T-helper 2 cell treated with Interferon-gamma antibody and Interleukin-4, amounts not matched to agents 5 μg/mL and 100 μg/mL, for 36 hours (primary cell): ENCODE results near the gene CLRN3.

Experiments used
- DNase-seq: peaks from one replicate; pipeline ENCODE4 v3.0.0; 2021; ENCODE audit warnings: low spot score
- H3K27ac Mint-ChIP-seq: one replicate; pipeline ENCODE4 v1.8.0; 2021; ENCODE audit warnings: mild to moderate bottlenecking, mixed read lengths
- H3K27me3 Mint-ChIP-seq: one replicate; pipeline ENCODE4 v1.8.0; 2021; ENCODE audit warnings: low read depth, mixed read lengths
- H3K36me3 Mint-ChIP-seq: one replicate; pipeline ENCODE4 v1.8.0; 2021; ENCODE audit warnings: low read depth, mixed read lengths
- H3K4me1 Mint-ChIP-seq: one replicate; pipeline ENCODE4 v1.8.0; 2021; ENCODE audit warnings: low read depth, mixed read lengths
- H3K4me3 Mint-ChIP-seq: one replicate; pipeline ENCODE4 v1.8.0; 2022; ENCODE audit warnings: mild to moderate bottlenecking, moderate library complexity, mixed read lengths
- H3K9me3 Mint-ChIP-seq: one replicate; pipeline ENCODE4 v1.8.0; 2021; ENCODE audit warnings: mixed read lengths

The CLRN3 gene

DNA sequence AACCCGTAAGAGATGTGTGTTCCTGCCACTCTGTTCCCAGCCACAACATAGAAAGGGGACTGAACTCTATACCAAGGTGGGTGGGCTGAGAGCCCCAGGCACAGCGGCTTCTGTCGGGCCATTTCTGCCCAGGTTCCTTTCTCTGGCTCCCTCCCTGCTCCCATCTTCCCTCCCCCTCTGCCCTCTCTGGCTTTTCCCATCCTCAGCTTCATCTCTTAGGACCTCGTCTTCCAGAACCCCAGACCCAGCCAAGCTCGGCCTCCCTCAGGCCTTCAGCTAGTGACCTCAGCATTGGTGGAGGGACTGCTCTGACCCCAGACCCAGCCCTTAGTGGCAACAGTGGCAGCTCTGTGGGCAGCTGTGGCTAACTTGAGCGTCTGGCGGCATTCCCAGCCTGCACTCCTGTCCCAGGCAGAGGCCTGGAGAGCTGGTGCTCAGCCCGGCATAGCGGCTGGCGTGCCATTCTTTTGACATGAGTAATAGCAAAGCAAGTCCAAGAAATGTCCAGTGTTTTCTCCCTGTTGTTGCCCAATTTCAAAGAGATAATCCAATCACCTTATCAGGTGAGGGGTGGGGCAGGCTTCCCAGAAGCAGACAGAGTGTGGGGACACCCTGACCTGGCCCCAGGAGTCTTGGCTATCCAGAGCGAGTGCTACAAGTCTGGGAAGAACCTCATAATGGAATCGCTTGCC lies 30.1 kb upstream of the CLRN3 start:
- Mint-ChIP-seq H3K27me3 (peaks cover 2% of the 10 kb centered on the region), H3K4me1 (peaks cover 8% of the 10 kb centered on the region), H3K27ac (no peak overlapping the region), H3K4me3 (no peak overlapping the region), H3K36me3 (no peaks in the 10 kb centered on the region), H3K9me3 (no peaks in the 10 kb centered on the region)
- DNase-seq: no peak

DNA sequence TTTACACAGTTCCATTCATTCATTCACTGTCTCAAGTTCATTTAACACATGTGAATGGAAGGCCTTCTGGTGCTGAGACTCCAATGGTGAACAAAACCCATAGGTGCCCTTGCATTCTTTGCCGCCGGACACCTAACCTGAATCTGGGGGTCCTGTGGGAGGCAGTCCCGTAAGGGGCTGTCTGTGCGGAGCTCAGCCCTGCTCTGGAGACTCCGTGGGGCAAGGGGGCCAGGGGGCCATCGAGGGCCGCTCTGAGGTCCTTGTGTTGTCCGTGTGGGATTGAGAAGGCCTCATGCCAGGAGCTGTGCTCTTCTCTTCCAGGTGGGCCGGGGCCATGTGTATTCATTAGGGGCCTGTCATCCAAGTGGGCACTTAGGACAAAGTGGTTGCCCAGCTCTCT lies 29.5 kb upstream of the CLRN3 start:
- Mint-ChIP-seq H3K27ac (no peak overlapping the region), H3K4me1 (peaks cover 8% of the 10 kb centered on the region), H3K36me3 (no peaks in the 10 kb centered on the region), H3K4me3 (no peak overlapping the region), H3K27me3 (peaks cover 2% of the 10 kb centered on the region), H3K9me3 (no peaks in the 10 kb centered on the region)
- no peak for DNase-seq

DNA sequence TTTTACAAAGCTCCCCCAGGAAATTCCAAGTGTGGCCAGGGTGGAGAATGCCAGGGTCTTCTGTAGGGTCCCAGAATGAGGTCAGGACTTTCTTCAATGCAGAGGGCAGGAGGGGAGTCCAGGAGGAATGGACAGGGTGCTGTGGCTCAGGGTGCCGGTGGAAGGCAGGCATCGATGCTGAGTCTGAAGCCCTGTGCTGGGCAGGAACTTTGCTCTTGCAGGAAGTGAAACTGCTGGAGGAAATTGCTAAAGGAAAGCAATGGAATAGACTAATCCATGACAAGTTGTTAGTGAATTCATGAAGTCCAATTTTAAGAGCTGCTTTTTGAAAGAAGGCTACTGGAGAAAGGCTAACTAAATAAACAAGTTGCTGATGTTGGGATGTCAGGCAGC lies 29.0 kb upstream of the CLRN3 start:
- H3K36me3 Mint-ChIP-seq: no peaks in the 10 kb centered on the region
- no peak overlapping the region for H3K27ac Mint-ChIP-seq
- H3K4me1 Mint-ChIP-seq: peaks cover 8% of the 10 kb centered on the region
- H3K27me3 Mint-ChIP-seq: peaks cover 2% of the 10 kb centered on the region
- no peak overlapping the region for H3K4me3 Mint-ChIP-seq
- no peak for DNase-seq
- H3K9me3 Mint-ChIP-seq: no peaks in the 10 kb centered on the region

DNA sequence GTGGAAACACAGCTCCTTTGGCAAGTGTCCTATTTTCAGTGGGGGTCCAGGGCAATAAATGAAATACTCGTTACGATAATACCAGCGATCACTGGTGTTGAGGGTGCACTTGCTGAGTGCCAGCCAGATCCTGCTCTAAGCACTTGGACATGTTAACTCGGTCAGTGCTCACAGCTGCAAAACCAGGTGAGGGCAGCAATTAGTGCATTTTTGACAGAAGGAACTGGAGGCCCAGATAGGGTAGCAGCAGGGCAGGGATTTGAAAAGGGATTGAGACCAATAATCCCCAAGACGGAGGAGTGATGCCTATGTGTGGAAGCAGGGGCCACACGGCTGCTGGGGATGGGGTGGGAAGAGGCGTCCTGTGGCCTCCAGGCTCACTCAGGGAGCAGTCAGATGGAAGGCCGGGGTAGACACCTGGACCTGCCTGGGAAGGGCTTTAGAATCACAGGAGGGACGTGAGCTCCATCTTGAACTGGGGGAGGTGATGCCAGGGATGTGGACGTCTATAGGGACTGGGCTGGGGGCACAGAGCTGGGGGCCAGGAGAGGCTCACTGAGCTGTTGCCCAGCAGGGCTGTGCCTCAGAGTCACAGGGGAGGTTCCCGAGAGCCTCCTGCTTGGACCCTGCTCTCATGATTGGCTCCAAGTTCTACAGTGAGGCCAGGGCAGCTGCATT lies 28.5 kb upstream of the CLRN3 start:
- peaks cover 3% of the 10 kb centered on the region for H3K9me3 Mint-ChIP-seq
- no peaks in the 10 kb centered on the region for H3K27me3 Mint-ChIP-seq
- H3K27ac Mint-ChIP-seq: no peak overlapping the region
- DNase-seq: no peak
- no peak overlapping the region for H3K4me3 Mint-ChIP-seq
- H3K4me1 Mint-ChIP-seq: peaks cover 8% of the 10 kb centered on the region
- H3K36me3 Mint-ChIP-seq: no peaks in the 10 kb centered on the region

DNA sequence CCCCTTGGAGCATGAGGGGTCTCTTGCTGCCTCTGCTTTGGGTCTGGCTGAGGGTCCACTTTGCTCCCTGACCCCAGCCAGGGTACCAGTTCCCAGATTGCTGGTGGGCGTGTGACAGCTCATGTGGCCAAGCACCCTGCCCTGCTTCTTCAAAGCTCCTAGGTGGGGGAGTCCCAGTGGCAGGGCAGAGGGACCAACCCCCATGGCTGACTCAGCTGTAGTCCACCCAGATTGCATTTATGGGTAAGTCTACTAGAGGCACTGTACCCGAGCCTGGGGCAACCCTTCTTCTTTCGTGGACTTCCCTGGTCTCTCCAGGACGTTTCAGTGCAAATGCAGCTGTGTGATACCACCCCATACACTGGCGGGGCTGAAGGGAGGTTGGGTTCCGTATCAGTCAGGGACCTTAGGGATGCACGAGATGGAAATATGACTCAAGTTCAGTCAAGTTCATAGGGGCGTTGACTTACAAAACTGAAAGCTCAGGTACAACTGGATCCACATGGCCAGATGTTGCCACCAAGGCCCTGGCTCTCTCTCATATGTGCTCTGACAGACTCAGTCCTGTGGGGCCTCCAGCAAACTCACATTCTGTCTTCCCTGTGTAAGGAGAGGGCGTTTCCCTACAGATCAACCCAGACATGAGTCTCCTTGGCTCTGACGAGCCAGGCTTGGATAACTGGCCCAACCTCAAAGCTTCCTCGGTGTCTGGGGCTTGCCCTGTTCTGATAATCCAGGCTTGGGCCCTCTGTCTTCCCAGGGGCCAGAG lies 27.7 kb upstream of the CLRN3 start:
- H3K9me3 Mint-ChIP-seq: peaks cover 5% of the 10 kb centered on the region
- peaks cover 8% of the 10 kb centered on the region for H3K4me1 Mint-ChIP-seq
- H3K4me3 Mint-ChIP-seq: no peak overlapping the region
- H3K27me3 Mint-ChIP-seq: no peaks in the 10 kb centered on the region
- H3K27ac Mint-ChIP-seq: no peak overlapping the region
- no peaks in the 10 kb centered on the region for H3K36me3 Mint-ChIP-seq
- no peak for DNase-seq

DNA sequence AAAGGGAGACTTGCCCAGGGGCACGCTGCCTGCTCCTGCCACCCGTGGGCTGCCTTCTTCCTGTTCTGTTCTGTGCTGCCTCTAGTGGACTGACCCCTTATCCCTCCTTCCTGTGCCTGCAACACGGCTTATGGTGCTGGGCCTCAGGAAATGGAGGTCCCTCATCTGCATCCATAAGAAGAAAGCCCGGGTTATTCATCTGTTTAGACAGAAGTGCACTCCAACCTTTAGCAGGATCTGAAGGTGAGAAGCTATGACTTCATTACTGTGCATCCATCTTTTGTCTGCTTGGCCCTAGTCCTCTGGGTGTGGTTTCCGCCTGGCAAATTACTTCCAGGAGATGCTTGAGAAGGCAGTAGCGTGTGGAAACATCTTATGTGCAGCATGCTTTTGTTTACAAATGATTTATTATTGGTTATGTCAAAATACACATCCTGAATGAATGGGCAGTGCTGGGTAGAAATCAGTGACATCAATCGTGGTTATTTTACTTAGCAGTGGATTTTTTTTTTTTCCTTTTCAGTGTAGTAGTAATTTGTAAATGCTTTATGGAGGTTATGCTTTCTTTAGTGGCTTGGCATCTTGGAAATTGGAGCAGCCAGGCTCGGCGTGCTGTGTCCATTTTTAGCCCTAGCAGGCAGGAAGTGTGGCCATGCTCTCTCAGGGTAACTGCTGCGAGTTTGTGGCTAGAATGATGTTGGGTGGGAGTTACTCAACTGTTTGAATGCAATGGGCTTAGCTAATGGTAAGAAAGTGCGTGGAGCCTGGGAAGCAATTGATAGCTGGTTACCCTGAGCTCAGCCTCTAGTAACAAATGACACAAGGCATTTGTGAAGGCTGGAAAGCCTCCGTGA lies 26.9 kb upstream of the CLRN3 start:
- H3K27me3 Mint-ChIP-seq: no peaks in the 10 kb centered on the region
- DNase-seq: no peak
- no peaks in the 10 kb centered on the region for H3K36me3 Mint-ChIP-seq
- H3K9me3 Mint-ChIP-seq: peaks cover 5% of the 10 kb centered on the region
- no peak overlapping the region for H3K4me3 Mint-ChIP-seq
- H3K27ac Mint-ChIP-seq: no peak overlapping the region
- peaks cover 8% of the 10 kb centered on the region for H3K4me1 Mint-ChIP-seq

DNA sequence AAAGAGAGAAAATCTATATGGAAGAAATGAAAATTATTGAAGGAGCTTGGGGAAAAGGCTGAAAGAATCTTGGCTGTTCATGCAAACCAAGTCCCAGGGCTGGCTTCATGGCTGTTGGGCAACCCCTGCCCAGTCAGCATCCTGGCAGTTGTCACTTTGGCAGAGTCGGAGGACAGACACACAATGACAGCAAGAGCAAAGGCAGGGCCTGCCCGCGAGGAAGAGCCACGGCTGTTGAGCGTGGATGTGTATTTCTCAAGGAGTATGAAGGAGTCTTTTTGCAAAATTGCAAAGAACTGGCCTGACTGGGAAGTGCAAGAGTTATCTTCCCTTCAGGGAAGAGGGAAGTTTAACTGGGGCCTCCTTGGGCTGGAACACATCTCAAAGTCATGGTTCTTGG lies 25.8 kb upstream of the CLRN3 start:
- H3K4me1 Mint-ChIP-seq: peaks cover 8% of the 10 kb centered on the region
- H3K9me3 Mint-ChIP-seq: peaks cover 5% of the 10 kb centered on the region
- no peaks in the 10 kb centered on the region for H3K36me3 Mint-ChIP-seq
- no peak for DNase-seq
- no peak overlapping the region for H3K27ac Mint-ChIP-seq
- H3K27me3 Mint-ChIP-seq: no peaks in the 10 kb centered on the region
- H3K4me3 Mint-ChIP-seq: no peak overlapping the region

DNA sequence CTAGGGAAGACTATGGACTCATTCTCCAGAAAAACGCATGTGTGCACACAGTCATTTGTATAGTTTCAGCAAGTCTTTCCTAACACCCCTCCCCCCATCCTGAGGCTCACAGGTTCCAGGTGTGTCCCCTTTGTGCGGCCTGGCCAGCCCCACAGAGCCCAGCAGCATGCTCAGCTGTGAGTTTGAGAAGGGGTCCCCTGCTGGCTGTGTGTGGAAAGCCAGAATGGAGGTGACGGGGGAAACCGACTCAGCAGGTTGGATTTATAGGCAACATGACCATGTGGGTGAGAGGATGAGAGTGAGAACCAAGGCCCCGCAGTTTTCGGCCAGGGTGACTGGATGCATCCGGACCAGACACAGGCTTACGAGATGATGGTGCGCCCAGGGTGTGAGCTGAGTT lies 24.1 kb upstream of the CLRN3 start:
- H3K4me3 Mint-ChIP-seq: no peak overlapping the region
- H3K27me3 Mint-ChIP-seq: no peaks in the 10 kb centered on the region
- peaks cover 8% of the 10 kb centered on the region for H3K4me1 Mint-ChIP-seq
- H3K36me3 Mint-ChIP-seq: no peaks in the 10 kb centered on the region
- DNase-seq: no peak
- H3K27ac Mint-ChIP-seq: no peak overlapping the region
- peaks cover 5% of the 10 kb centered on the region for H3K9me3 Mint-ChIP-seq

DNA sequence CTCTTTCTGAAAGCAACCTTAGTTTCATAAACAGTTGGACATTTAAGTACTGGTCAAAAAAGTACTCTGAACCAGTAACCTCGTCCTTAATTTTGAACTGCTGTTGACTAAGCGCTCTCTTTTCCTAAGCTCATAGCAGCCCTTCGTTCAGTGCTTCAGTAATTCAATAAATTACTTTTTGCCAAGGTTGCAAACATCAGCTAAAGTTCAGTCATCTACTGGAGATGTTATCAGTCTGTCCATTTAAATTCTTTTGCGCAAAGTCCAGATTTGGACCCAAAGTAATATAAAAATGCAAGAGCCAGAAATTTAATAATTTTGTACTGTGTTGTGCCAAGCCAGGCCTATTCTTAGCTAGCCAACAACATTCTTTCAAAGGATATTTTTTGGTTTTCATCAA lies 22.6 kb upstream of the CLRN3 start:
- H3K9me3 Mint-ChIP-seq: peaks cover 5% of the 10 kb centered on the region
- H3K27me3 Mint-ChIP-seq: peaks cover under 1% of the 10 kb centered on the region
- H3K27ac Mint-ChIP-seq: no peak overlapping the region
- no peak overlapping the region for H3K4me3 Mint-ChIP-seq
- H3K36me3 Mint-ChIP-seq: no peaks in the 10 kb centered on the region
- no peak for DNase-seq
- peaks cover 8% of the 10 kb centered on the region for H3K4me1 Mint-ChIP-seq

DNA sequence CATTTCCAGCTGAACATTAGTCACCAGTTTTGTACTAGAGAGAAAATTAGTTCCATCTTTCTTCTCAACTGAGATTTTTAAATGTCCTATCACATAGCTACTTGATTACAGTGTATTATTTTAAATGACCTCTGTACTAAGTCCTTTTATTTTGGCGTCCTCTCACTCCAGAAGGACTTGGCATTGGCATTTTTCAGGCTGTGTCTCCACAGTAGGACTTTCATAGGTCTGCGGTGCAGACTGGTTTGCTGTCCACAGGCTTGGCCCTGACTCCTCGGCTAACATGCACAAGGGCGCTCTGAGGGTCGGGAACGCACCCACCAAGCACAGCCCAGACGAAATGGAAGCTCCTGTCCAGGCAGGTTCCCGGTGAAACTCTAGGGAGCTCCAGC lies 20.6 kb upstream of the CLRN3 start:
- H3K27ac Mint-ChIP-seq: no peak overlapping the region
- peaks cover 12% of the 10 kb centered on the region for H3K27me3 Mint-ChIP-seq
- no peak overlapping the region for H3K4me3 Mint-ChIP-seq
- peaks cover 5% of the 10 kb centered on the region for H3K9me3 Mint-ChIP-seq
- DNase-seq: no peak
- H3K36me3 Mint-ChIP-seq: no peaks in the 10 kb centered on the region
- H3K4me1 Mint-ChIP-seq: no peaks in the 10 kb centered on the region

DNA sequence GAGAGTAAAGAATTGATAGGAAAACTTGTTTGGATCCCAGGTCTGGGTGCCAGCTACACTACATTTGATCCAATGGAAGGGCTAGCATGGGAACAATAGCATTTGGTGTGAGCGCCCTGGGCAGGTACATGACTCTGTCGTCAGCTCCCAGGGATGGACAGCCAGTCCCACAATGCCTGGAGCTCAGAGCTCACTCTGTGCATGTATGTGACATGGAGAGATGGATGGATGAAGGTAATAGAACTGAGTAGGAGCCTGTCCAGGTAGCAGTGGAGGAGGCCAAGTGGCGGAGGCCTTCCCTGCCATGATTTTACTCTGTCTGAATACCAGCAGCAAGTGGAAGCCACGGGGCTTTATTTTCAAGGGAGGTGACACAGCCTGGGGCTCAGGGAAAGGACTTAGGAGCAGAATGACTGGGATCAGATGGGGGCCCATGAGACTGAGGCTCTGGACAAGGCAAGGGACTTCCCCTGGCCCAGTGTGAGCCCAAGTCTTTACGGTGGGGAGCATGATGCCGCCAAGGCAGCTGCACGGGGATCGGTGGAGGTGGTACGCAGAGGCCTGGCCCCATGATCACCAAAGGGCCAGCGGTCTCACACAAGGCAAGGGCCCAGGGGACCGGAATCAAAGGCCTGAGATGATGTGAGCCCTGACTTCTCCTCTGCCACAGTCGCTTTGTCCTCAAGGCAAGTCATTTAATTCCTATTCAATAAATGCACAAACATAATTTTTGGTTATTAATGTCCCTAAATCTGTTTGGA lies 20.0 kb upstream of the CLRN3 start:
- H3K27me3 Mint-ChIP-seq: peaks cover 16% of the 10 kb centered on the region
- no peak overlapping the region for H3K27ac Mint-ChIP-seq
- DNase-seq: no peak
- no peaks in the 10 kb centered on the region for H3K4me1 Mint-ChIP-seq
- H3K4me3 Mint-ChIP-seq: no peak overlapping the region
- H3K9me3 Mint-ChIP-seq: peaks cover 5% of the 10 kb centered on the region
- no peaks in the 10 kb centered on the region for H3K36me3 Mint-ChIP-seq

DNA sequence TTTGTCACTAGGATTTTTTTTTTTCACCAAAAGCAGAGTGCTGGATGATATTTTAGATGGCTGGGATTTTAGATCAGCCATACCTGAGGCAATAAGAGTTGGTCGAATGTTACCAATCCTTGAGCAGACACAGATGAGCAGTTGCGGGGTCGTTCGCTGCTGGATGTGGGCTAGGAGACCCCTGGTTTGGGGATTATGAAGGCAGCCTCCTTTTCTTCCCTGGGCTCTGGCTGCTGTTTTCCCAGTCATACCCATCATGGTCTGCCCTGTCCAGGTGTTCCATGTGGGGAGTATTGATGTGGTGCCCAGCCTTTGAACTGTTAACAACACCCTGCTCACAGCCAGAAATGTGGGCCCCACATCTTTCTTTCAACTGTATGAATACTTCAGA lies 19.1 kb upstream of the CLRN3 start:
- Mint-ChIP-seq H3K9me3 (peaks cover 5% of the 10 kb centered on the region), H3K4me1 (no peaks in the 10 kb centered on the region)

DNA sequence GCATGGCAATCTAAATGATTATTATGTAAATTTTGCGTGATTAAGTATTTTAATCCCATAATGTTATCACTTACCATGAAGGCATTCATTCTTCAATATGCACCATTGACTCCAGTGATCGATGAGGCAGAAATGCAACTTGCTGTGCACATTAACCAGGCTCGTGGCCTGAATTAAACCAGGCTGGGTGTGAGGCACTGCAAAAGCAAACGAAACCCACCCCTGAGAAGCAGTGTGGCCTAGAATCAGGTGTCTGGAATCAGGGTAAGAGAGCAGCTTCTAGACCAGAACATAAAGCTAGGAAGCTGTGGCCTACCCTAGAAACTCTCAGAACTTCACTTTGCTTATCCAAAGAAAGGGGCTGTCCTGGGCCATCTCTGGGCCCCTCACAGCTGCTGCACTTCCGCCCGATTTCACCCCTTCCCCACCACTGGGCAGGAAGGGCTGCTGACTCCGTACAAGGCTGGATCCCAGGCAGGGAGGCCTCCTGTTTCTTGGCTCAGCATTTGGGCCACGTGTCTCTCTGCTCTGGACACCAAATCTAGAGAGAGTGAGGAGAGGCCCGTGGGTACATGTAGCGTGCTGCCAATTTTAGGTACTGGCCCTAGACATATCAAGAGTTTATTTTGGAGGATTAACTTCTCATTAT lies 18.6 kb upstream of the CLRN3 start:
- DNase-seq: no peak
- Mint-ChIP-seq H3K27me3 (peaks cover 21% of the 10 kb centered on the region), H3K9me3 (peaks cover 4% of the 10 kb centered on the region), H3K36me3 (no peaks in the 10 kb centered on the region), H3K4me1 (peaks cover 1% of the 10 kb centered on the region), H3K4me3 (no peak overlapping the region), H3K27ac (no peak overlapping the region)

More for the DNA sequence above, 19.1 kb upstream of the CLRN3 start:
- Mint-ChIP-seq H3K27ac (no peak overlapping the region), H3K4me3 (no peak overlapping the region), H3K27me3 (peaks cover 17% of the 10 kb centered on the region), H3K36me3 (no peaks in the 10 kb centered on the region)
- no peak for DNase-seq
